SK-N-DZ (cell line): ENCODE results near the gene SNRPA1.
"Not testable (repeated sequence)": the region's sequence is repeated elsewhere in the genome, so short reads cannot be mapped to it uniquely, and the experiment has no call there.

ENCODE experiments used
- DNase-seq: peaks from one replicate; pipeline ENCODE4 v3.0.0-alpha.2; 2015; ENCODE audit warnings: low spot score

Gene SNRPA1

GRCh38 chr15:101296418-101297405, 1.7 kb upstream of the SNRPA1 start:
- DNase-seq = no peak

- no peak for DNase-seq
Measured at GRCh38 chr15:101295607-101296161, 636 bp upstream of the SNRPA1 start.

GRCh38 chr15:101293122-101293521, 1.9 kb downstream of the SNRPA1 start:
- no peak for DNase-seq

- DNase-seq = peak; percentile 46
Measured at GRCh38 chr15:101288905-101289513, 6.0 kb downstream of the SNRPA1 start.

GRCh38 chr15:101287342-101287741, 7.7 kb downstream of the SNRPA1 start:
- DNase-seq = not testable (repeated sequence)

- no peak for DNase-seq
Measured at GRCh38 chr15:101286471-101287114, 8.5 kb downstream of the SNRPA1 start.

GRCh38 chr15:101283931-101284330, 11.1 kb downstream of the SNRPA1 start:
- no peak for DNase-seq

GRCh38 chr15:101280007-101280406, 15.0 kb downstream of the SNRPA1 start:
- no peak for DNase-seq

GRCh38 chr15:101277943-101278564, 17.0 kb downstream of the SNRPA1 start:
- no peak for DNase-seq

GRCh38 chr15:101277038-101277822, 17.8 kb downstream of the SNRPA1 start, which contains the start of gene SELENOS:
TSS of gene SELENOS (minus strand) at chr15:101277485. CDS start at chr15:101277417, 68 bp downstream.
- DNase-seq = peak; percentile 84

GRCh38 chr15:101276501-101277037, 18.5 kb downstream of the SNRPA1 start:
- DNase-seq = peak; percentile 49

- no peak for DNase-seq
Measured at GRCh38 chr15:101275018-101275417, 20.0 kb downstream of the SNRPA1 start.

- DNase-seq = no peak
Measured at GRCh38 chr15:101273534-101273933, 21.5 kb downstream of the SNRPA1 start.

- DNase-seq = peak; percentile 98
Measured at GRCh38 chr15:101272584-101272983, 22.5 kb downstream of the SNRPA1 start.

- DNase-seq = no peak
Measured at GRCh38 chr15:101269479-101270223, 25.4 kb downstream of the SNRPA1 start.

GRCh38 chr15:101267320-101268104, 27.5 kb downstream of the SNRPA1 start:
- DNase-seq = no peak

- no peak for DNase-seq
Measured at GRCh38 chr15:101266787-101267186, 28.3 kb downstream of the SNRPA1 start.

GRCh38 chr15:101266034-101266433, 29.0 kb downstream of the SNRPA1 start:
- peak; percentile 63 for DNase-seq
